PC-3 (cell line): ENCODE data around the gene PRKAR2A. TPM values are rescaled to one million over a fixed set of nuclear protein-coding genes. Genes with fewer than 3 reads are reported as not detected.
"Not testable (repeated sequence)": the region's sequence is repeated elsewhere in the genome, so short reads cannot be mapped to it uniquely, and the experiment has no call there.

Experiments
- ATAC-seq: fragments of 200-7000 bp; cut with Tn5 transposase; 2 replicates; pipeline ENCODE4 v1.9.1; 2020; ENCODE audit warnings: mild to moderate bottlenecking, moderate library complexity
- BruUV-seq: library from RNA; stranded (reverse); fragments of 400-500 nt; replicated peaks from 2 replicates; lab custom pipeline; 2021; lab: Mats Ljungman, UMichigan
- CTCF ChIA-PET: fragments of 300-600 bp; sonication (Branson Sonifier 250); formaldehyde crosslinking; loops from one replicate; lab custom pipeline; 2022; ENCODE audit warnings: antibody characterized with exemption; lab: Charles Lee
- POLR2A ChIA-PET: fragments of 300-600 bp; sonication (Branson Sonifier 250); formaldehyde crosslinking; loops from one replicate; lab custom pipeline; 2022; ENCODE audit warnings: antibody characterized with exemption; ENCODE audit not compliant: unreplicated experiment; lab: Charles Lee
- DNase-seq: peaks from one replicate; pipeline ENCODE4 v3.0.0-alpha.2; 2015
- H2AFZ ChIP-seq: fragments of 300-600 bp; sonication (generic); 2 replicates; pipeline ENCODE4 v1.6.0; 2016; ENCODE audit warnings: antibody characterized with exemption, low read length
- H3F3A ChIP-seq: fragments of 300-600 bp; sonication (generic); one replicate; pipeline ENCODE4 v1.6.0; 2017; ENCODE audit warnings: antibody characterized with exemption, low read length, control low read depth, mild to moderate bottlenecking; ENCODE audit not compliant: unreplicated experiment
- H3K27ac ChIP-seq: fragments of 300-600 bp; sonication (generic); 2 replicates; pipeline ENCODE4 v1.5.1; 2016; ENCODE audit warnings: mild to moderate bottlenecking, low read length
- H3K27me3 ChIP-seq: fragments of 300-600 bp; sonication (generic); 2 replicates; pipeline ENCODE4 v1.6.1; 2016; ENCODE audit warnings: low read length, mixed read lengths
- H3K36me3 ChIP-seq: fragments of 300-600 bp; sonication (generic); 2 replicates; pipeline ENCODE4 v1.6.1; 2016; ENCODE audit warnings: low read depth, mixed run types, low read length, mixed read lengths
- H3K4me1 ChIP-seq: fragments of 300-600 bp; sonication (generic); 2 replicates; pipeline ENCODE4 v1.5.1; 2016; ENCODE audit warnings: low read length; ENCODE audit not compliant: insufficient read depth
- H3K4me2 ChIP-seq: fragments of 300-600 bp; sonication (generic); 2 replicates; pipeline ENCODE4 v1.6.0; 2016; ENCODE audit warnings: low read length
- H3K4me3 ChIP-seq: fragments of 300-600 bp; sonication (generic); 2 replicates; pipeline ENCODE4 v1.5.1; 2016; ENCODE audit warnings: mild to moderate bottlenecking, low read length, mixed read lengths
- H3K79me2 ChIP-seq: fragments of 300-600 bp; sonication (generic); 2 replicates; pipeline ENCODE4 v1.6.1; 2017; ENCODE audit warnings: low read length, mixed read lengths
- H3K9ac ChIP-seq: fragments of 300-600 bp; sonication (generic); 2 replicates; pipeline ENCODE4 v1.6.0; 2016; ENCODE audit warnings: mild to moderate bottlenecking, low read length
- H3K9me2 ChIP-seq: fragments of 300-600 bp; sonication (generic); replicated peaks from 2 replicates; pipeline ENCODE4 v1.6.1; 2016; ENCODE audit warnings: mixed run types, low read length, mixed read lengths
- H3K9me3 ChIP-seq: fragments of 300-600 bp; sonication (generic); 2 replicates; pipeline ENCODE4 v1.6.1; 2016; ENCODE audit warnings: low read length, mixed read lengths
- H4K20me1 ChIP-seq: fragments of 300-600 bp; sonication (generic); 2 replicates; pipeline ENCODE4 v1.6.1; 2016; ENCODE audit warnings: low read length, mixed read lengths
- EZH2 ChIP-seq: fragments of 300-600 bp; sonication (generic); IDR thresholded peaks from one replicate; pipeline ENCODE4 v1.6.1; 2017; ENCODE audit warnings: antibody characterized with exemption, mild to moderate bottlenecking, low read length; ENCODE audit not compliant: unreplicated experiment
- EZH2phosphoT487 ChIP-seq: fragments of 300-600 bp; sonication (generic); IDR thresholded peaks from 2 replicates; pipeline ENCODE4 v1.6.1; 2018; ENCODE audit warnings: mild to moderate bottlenecking, antibody characterized with exemption, low read length, borderline replicate concordance
- intact Hi-C: fragments of 100-400 bp; cut with micrococcal nuclease; formaldehyde crosslinking; loops from 2 replicates; pipeline ENCODE4 v1.9.0; 2023
- total RNA-seq: library from RNA; depleted of rRNA; stranded (reverse); fragments of >200 nt; gene quantifications from 2 replicates; pipeline ENCODE4 v1.2.3, GENCODE V29; 2014
- TF ChIP-seq, protein P1 (sequence below): fragments of 300-600 bp; sonication (generic); conservative IDR thresholded peaks from 2 replicates; pipeline ENCODE4 v1.5.1; 2017; ENCODE audit warnings: antibody characterized with exemption, low read depth, mild to moderate bottlenecking, low read length

Gene PRKAR2A
- total RNA-seq, 1 experiment from 2014 or later: 68.1 TPM

DNA sequence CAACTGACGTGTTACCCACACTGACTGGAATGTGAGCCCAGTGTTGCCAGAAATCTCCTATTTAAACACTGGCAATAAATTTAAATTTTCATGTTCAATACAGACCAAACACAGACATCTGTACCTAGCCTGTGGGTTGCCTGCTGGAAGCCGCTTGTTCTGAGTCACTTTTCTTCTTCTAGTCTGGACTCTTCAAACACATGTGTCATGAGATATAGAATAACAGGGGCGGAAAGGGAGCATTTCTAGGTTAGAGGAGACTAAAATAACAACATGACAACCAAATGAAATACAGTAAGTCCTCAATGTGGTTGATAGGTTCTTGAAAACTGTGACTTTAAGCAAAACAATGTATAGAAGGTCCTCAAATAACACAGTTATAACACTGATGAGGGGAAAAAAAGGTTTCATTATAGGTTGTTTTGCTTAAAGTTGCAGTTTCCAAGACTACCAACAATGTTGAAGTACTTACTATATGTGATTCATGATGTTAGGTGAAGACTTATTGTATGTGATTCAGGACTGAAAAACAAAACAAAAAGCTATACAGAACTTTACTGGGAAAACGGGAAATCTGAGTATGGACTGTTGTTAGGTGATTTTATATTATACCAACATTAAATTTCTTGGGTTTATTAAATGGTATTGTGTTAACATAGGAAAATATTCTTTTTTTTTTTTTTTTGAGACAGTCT, 63.1 kb downstream of the PRKAR2A start:
- BruUV-seq: no TSS peak
- H3K27ac ChIP-seq: peak overlapping the region; percentile 67
- DNase-seq: peak; percentile 58
- no peak for TF ChIP-seq EZH2
- no peak for TF ChIP-seq EZH2phosphoT487
- TF ChIP-seq, protein P1, sequence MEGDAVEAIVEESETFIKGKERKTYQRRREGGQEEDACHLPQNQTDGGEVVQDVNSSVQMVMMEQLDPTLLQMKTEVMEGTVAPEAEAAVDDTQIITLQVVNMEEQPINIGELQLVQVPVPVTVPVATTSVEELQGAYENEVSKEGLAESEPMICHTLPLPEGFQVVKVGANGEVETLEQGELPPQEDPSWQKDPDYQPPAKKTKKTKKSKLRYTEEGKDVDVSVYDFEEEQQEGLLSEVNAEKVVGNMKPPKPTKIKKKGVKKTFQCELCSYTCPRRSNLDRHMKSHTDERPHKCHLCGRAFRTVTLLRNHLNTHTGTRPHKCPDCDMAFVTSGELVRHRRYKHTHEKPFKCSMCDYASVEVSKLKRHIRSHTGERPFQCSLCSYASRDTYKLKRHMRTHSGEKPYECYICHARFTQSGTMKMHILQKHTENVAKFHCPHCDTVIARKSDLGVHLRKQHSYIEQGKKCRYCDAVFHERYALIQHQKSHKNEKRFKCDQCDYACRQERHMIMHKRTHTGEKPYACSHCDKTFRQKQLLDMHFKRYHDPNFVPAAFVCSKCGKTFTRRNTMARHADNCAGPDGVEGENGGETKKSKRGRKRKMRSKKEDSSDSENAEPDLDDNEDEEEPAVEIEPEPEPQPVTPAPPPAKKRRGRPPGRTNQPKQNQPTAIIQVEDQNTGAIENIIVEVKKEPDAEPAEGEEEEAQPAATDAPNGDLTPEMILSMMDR: no peak
- H3K4me1 ChIP-seq: 0 out of 2 replicates have a peak, but pooled peaks cover 4% of the 10 kb centered on the region
- intact Hi-C loops: loop anchor here (10.0 kb wide), 1 partner anchor 150 kb away; no protein-coding TSS in a partner anchor
- no peaks in the 10 kb centered on the region for H3F3A ChIP-seq
- ChIA-PET POLR2A (interaction anchor here (0.7 kb wide), 1 partner anchor 223 kb away, joined by 3 read pairs; the partner anchor contains the start of gene WDR6), CTCF (no interaction called here)
- H2AFZ ChIP-seq: no peak overlapping the region
- peaks cover 9% of the 10 kb centered on the region; the same call in 1 of the 2 replicates for H3K36me3 ChIP-seq
- H3K4me2 ChIP-seq: no peak overlapping the region
- no peaks in the 10 kb centered on the region for H3K9me2 ChIP-seq
- no peaks in the 10 kb centered on the region for H3K27me3 ChIP-seq
- peak; percentile 98 for ATAC-seq
- H3K9ac ChIP-seq: no peak overlapping the region
- no peaks in the 10 kb centered on the region for H3K9me3 ChIP-seq
- no peaks in the 10 kb centered on the region for H3K79me2 ChIP-seq
- H4K20me1 ChIP-seq: no peaks in the 10 kb centered on the region
- H3K4me3 ChIP-seq: no peak overlapping the region

- Histone ChIP-seq H3K9me2 (no peaks in the 10 kb centered on the region), H2AFZ (no peak overlapping the region), H3F3A (no peaks in the 10 kb centered on the region), H3K4me3 (no peak overlapping the region), H3K36me3 (peaks cover 6% of the 10 kb centered on the region; the same call in 1 of the 2 replicates), H3K79me2 (no peaks in the 10 kb centered on the region), H3K9ac (no peak overlapping the region), H3K4me1 (0 out of 2 replicates have a peak, but pooled peaks cover 4% of the 10 kb centered on the region), H3K4me2 (no peak overlapping the region), H3K9me3 (no peaks in the 10 kb centered on the region), H4K20me1 (no peaks in the 10 kb centered on the region), H3K27me3 (no peaks in the 10 kb centered on the region), H3K27ac (no peak overlapping the region)
- ChIA-PET CTCF (no interaction called here), POLR2A (no interaction called here)
- intact Hi-C loops: loop anchor here (10.0 kb wide), 1 partner anchor 151 kb away; no protein-coding TSS in a partner anchor
- TF ChIP-seq EZH2 (no peak), EZH2phosphoT487 (no peak)
- BruUV-seq: no TSS peak
- DNase-seq: no peak
- no peak for ATAC-seq
Observed at GRCh38 chr3:48783304-48783703, 64.4 kb downstream of the PRKAR2A start.

DNA sequence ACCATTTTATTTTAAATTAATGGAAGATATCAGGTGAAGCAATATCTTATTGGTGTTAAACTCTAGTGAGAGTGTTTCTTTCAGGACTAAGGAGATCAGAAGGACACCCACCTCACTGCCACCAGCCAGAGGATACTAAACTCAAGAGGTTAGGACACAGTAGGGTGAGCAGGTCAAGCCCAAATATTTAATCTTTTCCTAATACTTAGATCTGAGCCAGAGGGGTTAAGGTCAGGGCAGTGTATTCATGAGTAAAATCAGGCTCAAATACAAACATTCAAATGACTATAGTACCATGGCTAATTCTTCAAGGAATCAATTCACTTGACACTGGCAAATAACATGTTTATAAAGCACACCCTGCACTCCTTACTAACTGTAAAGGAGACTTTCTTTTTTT, 65.6 kb downstream of the PRKAR2A start:
- H4K20me1 ChIP-seq: no peaks in the 10 kb centered on the region
- POLR2A ChIA-PET: no interaction called here

GRCh38 chr3:48778565-48778964, 69.1 kb downstream of the PRKAR2A start:
- H3K36me3 ChIP-seq, intact Hi-C loops, H3K4me1 ChIP-seq, H3K9me3 ChIP-seq, BruUV-seq, H3F3A ChIP-seq, H3K4me2 ChIP-seq, H3K4me3 ChIP-seq, H4K20me1 ChIP-seq, H2AFZ ChIP-seq, H3K9me2 ChIP-seq, H3K79me2 ChIP-seq, CTCF ChIA-PET, ATAC-seq, DNase-seq, H3K27me3 ChIP-seq, H3K9ac ChIP-seq, H3K27ac ChIP-seq: not testable (repeated sequence)
- POLR2A ChIA-PET: interaction anchor here (0.7 kb wide), 1 partner anchor 554 kb away, joined by 4 read pairs; no protein-coding TSS in a partner anchor

More for the DNA sequence above, 65.6 kb downstream of the PRKAR2A start:
- Histone ChIP-seq H3K36me3 (peaks cover 4% of the 10 kb centered on the region; the same call in 1 of the 2 replicates), H3K9me2 (no peaks in the 10 kb centered on the region), H3F3A (no peaks in the 10 kb centered on the region), H2AFZ (no peak overlapping the region), H3K9me3 (no peaks in the 10 kb centered on the region), H3K4me2 (no peak overlapping the region), H3K9ac (no peak overlapping the region), H3K4me3 (no peak overlapping the region), H3K79me2 (no peaks in the 10 kb centered on the region), H3K4me1 (0 out of 2 replicates have a peak, but pooled peaks cover 4% of the 10 kb centered on the region), H3K27me3 (no peaks in the 10 kb centered on the region), H3K27ac (no peak overlapping the region)
- no TSS peak for BruUV-seq
- TF ChIP-seq EZH2 (no peak), EZH2phosphoT487 (no peak)
- TF ChIP-seq, protein P1: no peak
- CTCF ChIA-PET: no interaction called here
- no peak for ATAC-seq
- intact Hi-C loops: loop anchor here (10.0 kb wide), 1 partner anchor 153 kb away; no protein-coding TSS in a partner anchor
- no peak for DNase-seq
